MM.1S (cell line): ENCODE measurements around the gene GAP43.

ENCODE experiments used
- DNase-seq: peaks from one replicate; pipeline ENCODE4 v3.0.0-alpha.2; 2015
- H2AFZ ChIP-seq: fragments of 300-600 bp; sonication (generic); 2 replicates; pipeline ENCODE4 v1.6.0; 2016; ENCODE audit warnings: antibody characterized with exemption, low read length
- H3F3A ChIP-seq: fragments of 300-600 bp; sonication (generic); 2 replicates; pipeline ENCODE4 v1.6.1; 2016; ENCODE audit warnings: mild to moderate bottlenecking, antibody characterized with exemption, low read length, moderate library complexity, mixed read lengths; ENCODE audit not compliant: insufficient read depth
- H3K27ac ChIP-seq: fragments of 300-600 bp; sonication (generic); 2 replicates; pipeline ENCODE4 v1.5.1; 2016; ENCODE audit warnings: mild to moderate bottlenecking, low read length
- H3K27me3 ChIP-seq: fragments of 300-600 bp; sonication (generic); replicated peaks from 2 replicates; pipeline ENCODE4 v1.6.0; 2016; ENCODE audit warnings: low read length; ENCODE audit not compliant: insufficient read depth
- H3K36me3 ChIP-seq: fragments of 300-600 bp; sonication (generic); replicated peaks from 2 replicates; pipeline ENCODE4 v1.6.1; 2016; ENCODE audit warnings: mild to moderate bottlenecking, low read length, mixed read lengths; ENCODE audit not compliant: insufficient read depth
- H3K4me1 ChIP-seq: fragments of 300-600 bp; sonication (generic); 2 replicates; pipeline ENCODE4 v1.6.1; 2016; ENCODE audit warnings: low read length, mixed read lengths
- H3K4me2 ChIP-seq: fragments of 300-600 bp; sonication (generic); 2 replicates; pipeline ENCODE4 v1.6.0; 2016; ENCODE audit warnings: low read depth, low read length
- H3K4me3 ChIP-seq: fragments of 300-600 bp; sonication (generic); 2 replicates; pipeline ENCODE4 v1.5.1; 2016; ENCODE audit warnings: low read length, mixed read lengths
- H3K79me2 ChIP-seq: fragments of 300-600 bp; sonication (generic); 2 replicates; pipeline ENCODE4 v1.6.1; 2016; ENCODE audit warnings: mixed run types, low read length, mixed read lengths
- H3K9ac ChIP-seq: fragments of 300-600 bp; sonication (generic); 2 replicates; pipeline ENCODE4 v1.6.1; 2016; ENCODE audit warnings: low read length, mixed read lengths
- H3K9me2 ChIP-seq: fragments of 300-600 bp; sonication (generic); replicated peaks from 2 replicates; pipeline ENCODE4 v1.6.1; 2016; ENCODE audit warnings: mild to moderate bottlenecking, low read length, mixed read lengths; ENCODE audit not compliant: insufficient read depth
- H3K9me3 ChIP-seq: fragments of 300-600 bp; sonication (generic); replicated peaks from 2 replicates; pipeline ENCODE4 v1.6.1; 2016; ENCODE audit warnings: mild to moderate bottlenecking, low read length, mixed read lengths; ENCODE audit not compliant: insufficient read depth
- H4K20me1 ChIP-seq: fragments of 300-600 bp; sonication (generic); 2 replicates; pipeline ENCODE4 v1.6.1; 2016; ENCODE audit warnings: mild to moderate bottlenecking, low read length, moderate library complexity, mixed read lengths; ENCODE audit not compliant: insufficient read depth
- CTCF ChIP-seq: fragments of 300-600 bp; sonication (generic); IDR thresholded peaks from 2 replicates; pipeline ENCODE4 v1.5.1; 2016; ENCODE audit warnings: antibody characterized with exemption, low read length, mixed read lengths
- EZH2 ChIP-seq: fragments of 300-600 bp; sonication (generic); optimal IDR thresholded peaks from 2 replicates; pipeline ENCODE3; 2017; ENCODE audit warnings: low read depth, mild to moderate bottlenecking, antibody characterized with exemption, low read length, mixed read lengths
- EZH2phosphoT487 ChIP-seq: fragments of 300-600 bp; sonication (generic); IDR thresholded peaks from 2 replicates; pipeline ENCODE4 v1.6.1; 2018; ENCODE audit warnings: antibody characterized with exemption, low read length

Gene GAP43

GRCh38 chr3:115627180-115628074 lies 4.1 kb downstream of the GAP43 start:
- H3K9ac ChIP-seq: no peak overlapping the region
- H3K9me2 ChIP-seq: no peaks in the 10 kb centered on the region
- H3K4me3 ChIP-seq: peak overlapping the region; percentile 7; the same call in 1 of the 2 replicates
- no peaks in the 10 kb centered on the region for H3K36me3 ChIP-seq
- peak overlapping the region; percentile 56 for H3K4me2 ChIP-seq
- peak overlapping the region; percentile 43; the same call in 1 of the 2 replicates for H3K27ac ChIP-seq
- H3K9me3 ChIP-seq: no peaks in the 10 kb centered on the region
- H3K79me2 ChIP-seq: no peaks in the 10 kb centered on the region
- H2AFZ ChIP-seq: peak overlapping the region; percentile 3; the same call in 1 of the 2 replicates
- H3K27me3 ChIP-seq: no peaks in the 10 kb centered on the region
- TF ChIP-seq EZH2 (no peak), CTCF (no peak), EZH2phosphoT487 (no peak)
- H3F3A ChIP-seq: peaks cover 10% of the 10 kb centered on the region
- peaks cover 20% of the 10 kb centered on the region for H3K4me1 ChIP-seq
- peak; percentile 69 for DNase-seq
- no peaks in the 10 kb centered on the region for H4K20me1 ChIP-seq

- H2AFZ ChIP-seq: peak overlapping the region; percentile 3; the same call in 1 of the 2 replicates
Observed at GRCh38 chr3:115628075-115628412, 4.7 kb downstream of the GAP43 start.

DNA sequence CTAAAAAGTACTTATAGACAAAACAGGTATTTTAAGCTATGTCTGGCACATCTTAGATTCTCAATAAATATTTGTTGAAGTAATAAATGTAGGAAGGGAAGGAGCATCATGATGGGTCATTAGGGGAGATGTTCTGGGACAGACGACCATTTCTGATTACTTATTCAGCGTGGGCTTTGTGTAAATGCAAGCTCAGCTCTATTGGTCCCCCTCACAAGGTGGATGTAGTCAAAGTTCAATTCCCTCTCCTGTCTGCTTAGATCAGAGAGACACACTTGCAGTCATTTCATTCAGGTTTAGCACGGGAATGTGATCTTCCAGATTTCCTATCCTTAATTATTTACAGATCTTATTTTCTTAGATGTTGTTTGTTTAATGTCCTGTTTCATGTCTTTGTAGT lies 7.5 kb downstream of the GAP43 start:
- DNase-seq: no peak
- H3K9ac ChIP-seq: no peak overlapping the region
- H3K27ac ChIP-seq: no peak overlapping the region
- H3K36me3 ChIP-seq: no peaks in the 10 kb centered on the region
- no peaks in the 10 kb centered on the region for H3K9me2 ChIP-seq
- no peak for TF ChIP-seq EZH2phosphoT487
- no peak for TF ChIP-seq CTCF
- no peak for TF ChIP-seq EZH2
- no peaks in the 10 kb centered on the region for H4K20me1 ChIP-seq
- H3K9me3 ChIP-seq: no peaks in the 10 kb centered on the region
- no peak overlapping the region for H3K4me2 ChIP-seq
- H3K27me3 ChIP-seq: no peaks in the 10 kb centered on the region
- peaks cover 24% of the 10 kb centered on the region for H3K4me1 ChIP-seq
- peaks cover 10% of the 10 kb centered on the region for H3F3A ChIP-seq
- H3K4me3 ChIP-seq: no peak overlapping the region
- no peak overlapping the region for H2AFZ ChIP-seq
- H3K79me2 ChIP-seq: no peaks in the 10 kb centered on the region

More at GRCh38 chr3:115628075-115628412, 4.7 kb downstream of the GAP43 start:
- H3F3A ChIP-seq: peaks cover 10% of the 10 kb centered on the region
- peaks cover 20% of the 10 kb centered on the region for H3K4me1 ChIP-seq
- no peaks in the 10 kb centered on the region for H3K27me3 ChIP-seq
- no peaks in the 10 kb centered on the region for H4K20me1 ChIP-seq
- H3K9me2 ChIP-seq: no peaks in the 10 kb centered on the region
- no peak overlapping the region for H3K9ac ChIP-seq
- H3K79me2 ChIP-seq: no peaks in the 10 kb centered on the region
- H3K27ac ChIP-seq: peak overlapping the region; percentile 43; the same call in 1 of the 2 replicates
- TF ChIP-seq EZH2: no peak
- TF ChIP-seq CTCF: no peak
- no peak for TF ChIP-seq EZH2phosphoT487
- DNase-seq: peak; percentile 46
- no peaks in the 10 kb centered on the region for H3K36me3 ChIP-seq
- H3K4me2 ChIP-seq: peak overlapping the region; percentile 56
- 0 out of 2 replicates have a peak overlapping the region, but pooled peaks have one; percentile 6 for H3K4me3 ChIP-seq
- no peaks in the 10 kb centered on the region for H3K9me3 ChIP-seq
